H9 (cell line): ENCODE measurements around the gene SOD3. TPM values are rescaled to one million over a fixed set of nuclear protein-coding genes. Genes with fewer than 3 reads are reported as not detected.

ENCODE experiments used
- DNase-seq: peaks from one replicate; pipeline ENCODE4 v3.0.0-alpha.2; 2017
- H2AFZ ChIP-seq: one replicate; pipeline ENCODE4 v1.6.1; 2013; ENCODE audit warnings: mild to moderate bottlenecking, low read length, control low read depth, moderate library complexity
- H2AK5ac ChIP-seq: 2 replicates; pipeline ENCODE4 v1.6.1; 2013; ENCODE audit warnings: low read length, control low read depth, mixed read lengths; ENCODE audit not compliant: insufficient read length
- H2BK120ac ChIP-seq: one replicate; pipeline ENCODE4 v1.6.1; 2013; ENCODE audit warnings: low read depth, mild to moderate bottlenecking, low read length, control low read depth, inconsistent platforms; ENCODE audit not compliant: poor library complexity, severe bottlenecking
- H2BK12ac ChIP-seq: 2 replicates; pipeline ENCODE4 v1.6.1; 2013; ENCODE audit warnings: low read length, control low read depth, mixed read lengths, low read depth; ENCODE audit not compliant: insufficient read length
- H2BK15ac ChIP-seq: 2 replicates; pipeline ENCODE4 v1.6.1; 2013; ENCODE audit warnings: low read depth, low read length, control low read depth
- H2BK20ac ChIP-seq: one replicate; pipeline ENCODE4 v1.6.1; 2013; ENCODE audit warnings: low read depth, mild to moderate bottlenecking, low read length, control low read depth, inconsistent platforms; ENCODE audit not compliant: poor library complexity, severe bottlenecking
- H2BK5ac ChIP-seq: 2 replicates; pipeline ENCODE4 v1.6.1; 2013; ENCODE audit warnings: low read length, control low read depth, mixed read lengths; ENCODE audit not compliant: insufficient read length
- H3K14ac ChIP-seq: 2 replicates; pipeline ENCODE4 v1.6.1; 2013; ENCODE audit warnings: low read length, control low read depth; ENCODE audit not compliant: insufficient read depth
- H3K18ac ChIP-seq: 2 replicates; pipeline ENCODE4 v1.6.1; 2013; ENCODE audit warnings: low read depth, mild to moderate bottlenecking, mixed read lengths, low read length, control low read depth; ENCODE audit not compliant: insufficient read length
- H3K23ac ChIP-seq: 2 replicates; pipeline ENCODE4 v1.6.1; 2013; ENCODE audit warnings: low read length, control low read depth, mixed read lengths, low read depth; ENCODE audit not compliant: insufficient read length
- H3K23me2 ChIP-seq: 2 replicates; pipeline ENCODE4 v1.6.1; 2013; ENCODE audit warnings: low read depth, mild to moderate bottlenecking, mixed read lengths, low read length, control low read depth; ENCODE audit not compliant: insufficient read length, poor library complexity, severe bottlenecking
- H3K27ac ChIP-seq: 2 replicates; pipeline ENCODE4 v1.5.1; 2013; ENCODE audit warnings: low read length, control low read depth, mixed read lengths, low read depth; ENCODE audit not compliant: insufficient read length
- H3K27me3 ChIP-seq: 2 replicates; pipeline ENCODE4 v1.6.1; 2013; ENCODE audit warnings: low read length, control low read depth, inconsistent platforms; ENCODE audit not compliant: insufficient read depth
- H3K4ac ChIP-seq: 2 replicates; pipeline ENCODE4 v1.6.1; 2013; ENCODE audit warnings: low read depth, mild to moderate bottlenecking, control low read depth, inconsistent platforms, low read length, moderate library complexity
- H3K4me1 ChIP-seq: 2 replicates; pipeline ENCODE4 v1.6.1; 2013; ENCODE audit warnings: low read length, control low read depth, inconsistent platforms; ENCODE audit not compliant: insufficient read depth
- H3K4me2 ChIP-seq: 2 replicates; pipeline ENCODE4 v1.6.1; 2013; ENCODE audit warnings: low read length, control low read depth, mixed read lengths; ENCODE audit not compliant: insufficient read length, insufficient read depth
- H3K56ac ChIP-seq: 2 replicates; pipeline ENCODE4 v1.6.1; 2013; ENCODE audit warnings: low read depth, mild to moderate bottlenecking, mixed read lengths, low read length, control low read depth; ENCODE audit not compliant: insufficient read length
- H3K79me1 ChIP-seq: 2 replicates; pipeline ENCODE4 v1.6.1; 2013; ENCODE audit warnings: low read depth, mild to moderate bottlenecking, moderate library complexity, low read length, control low read depth, inconsistent platforms; ENCODE audit not compliant: insufficient read depth, poor library complexity, severe bottlenecking
- H3K79me2 ChIP-seq: 2 replicates; pipeline ENCODE4 v1.6.1; 2013; ENCODE audit warnings: low read length, control low read depth, inconsistent platforms; ENCODE audit not compliant: insufficient read depth
- H3K9ac ChIP-seq: 2 replicates; pipeline ENCODE4 v1.6.1; 2013; ENCODE audit warnings: low read length, control low read depth, mixed read lengths; ENCODE audit not compliant: insufficient read length; ENCODE audit errors: extremely low read depth
- H3K9me3 ChIP-seq: one replicate; pipeline ENCODE4 v1.6.1; 2013; ENCODE audit warnings: low read depth, low read length, inconsistent platforms; ENCODE audit not compliant: control insufficient read depth
- H3T11ph ChIP-seq: one replicate; pipeline ENCODE4 v1.6.1; 2013; ENCODE audit warnings: mild to moderate bottlenecking, low read length, control low read depth, inconsistent platforms
- H4K20me1 ChIP-seq: one replicate; pipeline ENCODE4 v1.6.1; 2013; ENCODE audit not compliant: control insufficient read depth, insufficient read length, insufficient read depth
- H4K5ac ChIP-seq: 2 replicates; pipeline ENCODE4 v1.6.1; 2013; ENCODE audit warnings: low read depth, mild to moderate bottlenecking, mixed read lengths, low read length, control low read depth; ENCODE audit not compliant: insufficient read length
- H4K8ac ChIP-seq: replicated peaks from 2 replicates; pipeline ENCODE4 v1.6.1; 2013; ENCODE audit warnings: low read length, control low read depth, mixed read lengths, low read depth; ENCODE audit not compliant: insufficient read length
- H4K91ac ChIP-seq: 2 replicates; pipeline ENCODE4 v1.6.1; 2013; ENCODE audit warnings: low read depth, mild to moderate bottlenecking, moderate library complexity, mixed read lengths, low read length, control low read depth; ENCODE audit not compliant: insufficient read length
- H3K27ac Mint-ChIP-seq, 3 experiments: 2 replicates in 2 of 3; 3 replicates in 1 of 3; pipeline ENCODE4 v1.8.0; 2020 to 2021; ENCODE audit warnings: mixed read lengths in 3 of 3, mild to moderate bottlenecking in 1 of 3, moderate library complexity in 1 of 3
- H3K27me3 Mint-ChIP-seq: 2 replicates; pipeline ENCODE4 v1.8.0; 2021; ENCODE audit warnings: low read depth, mild to moderate bottlenecking, moderate library complexity, mixed read lengths
- H3K36me3 Mint-ChIP-seq, 3 experiments: 2 replicates in 2 of 3; 3 replicates in 1 of 3; pipeline ENCODE4 v1.8.0; 2020 to 2021; ENCODE audit warnings: low read depth in 3 of 3, mixed read lengths in 3 of 3; ENCODE audit not compliant: insufficient read depth in 1 of 3
- H3K4me1 Mint-ChIP-seq, 2 experiments: 2 replicates each; pipeline ENCODE4 v1.8.0; 2020; ENCODE audit warnings: mixed read lengths in 2 of 2
- H3K4me3 Mint-ChIP-seq, 2 experiments: 2 replicates in 1 of 2; 3 replicates in 1 of 2; pipeline ENCODE4 v1.8.0; 2020 to 2021; ENCODE audit warnings: mild to moderate bottlenecking in 2 of 2, mixed read lengths in 2 of 2, moderate library complexity in 1 of 2
- H3K9me3 Mint-ChIP-seq, 2 experiments: 2 replicates in 1 of 2; 3 replicates in 1 of 2; pipeline ENCODE4 v1.8.0; 2020; ENCODE audit warnings: mild to moderate bottlenecking in 2 of 2, mixed read lengths in 2 of 2, moderate library complexity in 1 of 2
- CTCF ChIP-seq: fragments of 200-600 bp; sonication (generic); conservative IDR thresholded peaks from 3 replicates; pipeline ENCODE4 v1.8.0; 2021; ENCODE audit warnings: antibody characterized with exemption, mild to moderate bottlenecking
- WGBS: extraction: QIAGEN DNeasy Blood & Tissue Kit; methylation state at CpG from one replicate; pipeline ENCODE4 v1.1.7; 2013; ENCODE audit warnings: missing lambda C conversion rate, low lambda C conversion rate, mixed read lengths; ENCODE audit not compliant: insufficient read length; ENCODE audit errors: extremely low coverage; 5-methylcytosine and 5-hydroxymethylcytosine counted together
- total RNA-seq: library from RNA; stranded (reverse); gene quantifications from 2 replicates; pipeline ENCODE4 v1.2.1, GENCODE V29; 2021

SOD3 gene
- total RNA-seq, 1 experiment from 2014 or later: 3.3 TPM

- Histone ChIP-seq H2BK120ac (no peak overlapping the region), H3K14ac (no peak overlapping the region), H3K4me1 (no peaks in the 10 kb centered on the region), H3K4me2 (no peak overlapping the region), H3K27ac (no peak overlapping the region), H4K8ac (no peak overlapping the region), H3K56ac (no peak overlapping the region), H4K5ac (no peak overlapping the region), H4K20me1 (no peaks in the 10 kb centered on the region), H3K4ac (no peak overlapping the region), H2AFZ (no peak overlapping the region), H2BK15ac (no peak overlapping the region), H3K79me1 (no peaks in the 10 kb centered on the region), H3K18ac (no peak overlapping the region), H3T11ph (no peak overlapping the region), H2BK12ac (no peak overlapping the region), H3K9ac (no peak overlapping the region), H2AK5ac (no peak overlapping the region), H2BK20ac (no peak overlapping the region), H3K27me3 (no peaks in the 10 kb centered on the region), H3K23ac (no peak overlapping the region), H2BK5ac (no peak overlapping the region), H3K23me2 (no peaks in the 10 kb centered on the region), H4K91ac (no peak overlapping the region), H3K79me2 (no peaks in the 10 kb centered on the region), H3K9me3 (no peaks in the 10 kb centered on the region)
- no peak overlapping the region for H3K27ac Mint-ChIP-seq
- H3K36me3 Mint-ChIP-seq: no peaks in the 10 kb centered on the region
- WGBS: no CpG with 5 or more reads among the region's 11 CpGs
- peaks cover under 1 to 9% of the 10 kb centered on the region in 2 experiments for H3K4me1 Mint-ChIP-seq
- no peak for TF ChIP-seq CTCF
- no peaks in the 10 kb centered on the region; a peak in 1 of 5 replicates for H3K9me3 Mint-ChIP-seq
- H3K27me3 Mint-ChIP-seq: no peaks in the 10 kb centered on the region; the same call in 1 of the 2 replicates
- no peak for DNase-seq
- H3K4me3 Mint-ChIP-seq: no peak overlapping the region
These were observed 17.6 kb upstream of the SOD3 start for GRCh38 chr4:24777536-24778463.
